RWPE2 (cell line): Measurements from ENCODE around the gene ICAM2.

Experiments used
- ATAC-seq: fragments of 200-7000 bp; cut with Tn5 transposase; 3 replicates; pipeline ENCODE4 v1.9.1; 2021; ENCODE audit warnings: low read depth
- DNase-seq: peaks from one replicate; pipeline ENCODE4 v3.0.0-alpha.2; 2020; ENCODE audit warnings: low spot score
- H3K27ac ChIP-seq: fragments of 450-650 bp; 2 replicates; pipeline ENCODE4 v1.5.1; 2017; ENCODE audit warnings: mild to moderate bottlenecking; ENCODE audit not compliant: poor library complexity, severe bottlenecking
- H3K27me3 ChIP-seq: fragments of 250-450 bp; sonication (Bioruptor Pico); 2 replicates; pipeline ENCODE4 v1.5.1; 2021; ENCODE audit warnings: mild to moderate bottlenecking, moderate library complexity; ENCODE audit not compliant: insufficient read depth, poor library complexity, severe bottlenecking
- H3K36me3 ChIP-seq: fragments of 250-450 bp; sonication (Bioruptor Pico); 2 replicates; pipeline ENCODE4 v1.5.1; 2020; ENCODE audit warnings: low read depth, mild to moderate bottlenecking, moderate library complexity
- H3K4me1 ChIP-seq: fragments of 250-450 bp; sonication (Bioruptor Pico); 2 replicates; pipeline ENCODE4 v1.5.1; 2021; ENCODE audit warnings: mild to moderate bottlenecking, moderate library complexity; ENCODE audit not compliant: insufficient read depth, poor library complexity, severe bottlenecking
- H3K4me3 ChIP-seq: fragments of 250-450 bp; sonication (Bioruptor Pico); 2 replicates; pipeline ENCODE4 v1.5.1; 2021; ENCODE audit warnings: mild to moderate bottlenecking, moderate library complexity; ENCODE audit not compliant: severe bottlenecking
- H3K9me3 ChIP-seq: fragments of 250-450 bp; sonication (Bioruptor Pico); 2 replicates; pipeline ENCODE4 v1.5.1; 2021; ENCODE audit warnings: mild to moderate bottlenecking, moderate library complexity; ENCODE audit not compliant: severe bottlenecking
- TF ChIP-seq, protein P1 (sequence below): fragments of 450-650 bp; IDR thresholded peaks from one replicate; pipeline ENCODE4 v1.5.1; 2017; ENCODE audit warnings: mild to moderate bottlenecking, moderate library complexity; ENCODE audit not compliant: poor library complexity, severe bottlenecking

ICAM2 gene

GRCh38 chr17:64001091-64001579 is 19.3 kb downstream of the ICAM2 start:
- no peaks in the 10 kb centered on the region for H3K36me3 ChIP-seq
- H3K4me3 ChIP-seq = no peak overlapping the region
- TF ChIP-seq, protein P1, sequence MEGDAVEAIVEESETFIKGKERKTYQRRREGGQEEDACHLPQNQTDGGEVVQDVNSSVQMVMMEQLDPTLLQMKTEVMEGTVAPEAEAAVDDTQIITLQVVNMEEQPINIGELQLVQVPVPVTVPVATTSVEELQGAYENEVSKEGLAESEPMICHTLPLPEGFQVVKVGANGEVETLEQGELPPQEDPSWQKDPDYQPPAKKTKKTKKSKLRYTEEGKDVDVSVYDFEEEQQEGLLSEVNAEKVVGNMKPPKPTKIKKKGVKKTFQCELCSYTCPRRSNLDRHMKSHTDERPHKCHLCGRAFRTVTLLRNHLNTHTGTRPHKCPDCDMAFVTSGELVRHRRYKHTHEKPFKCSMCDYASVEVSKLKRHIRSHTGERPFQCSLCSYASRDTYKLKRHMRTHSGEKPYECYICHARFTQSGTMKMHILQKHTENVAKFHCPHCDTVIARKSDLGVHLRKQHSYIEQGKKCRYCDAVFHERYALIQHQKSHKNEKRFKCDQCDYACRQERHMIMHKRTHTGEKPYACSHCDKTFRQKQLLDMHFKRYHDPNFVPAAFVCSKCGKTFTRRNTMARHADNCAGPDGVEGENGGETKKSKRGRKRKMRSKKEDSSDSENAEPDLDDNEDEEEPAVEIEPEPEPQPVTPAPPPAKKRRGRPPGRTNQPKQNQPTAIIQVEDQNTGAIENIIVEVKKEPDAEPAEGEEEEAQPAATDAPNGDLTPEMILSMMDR = no peak
- no peaks in the 10 kb centered on the region for H3K4me1 ChIP-seq
- H3K27ac ChIP-seq = no peak overlapping the region
- DNase-seq (peak; percentile 55), ATAC-seq (no peak)
- H3K27me3 ChIP-seq = no peaks in the 10 kb centered on the region
- no peaks in the 10 kb centered on the region for H3K9me3 ChIP-seq

DNA sequence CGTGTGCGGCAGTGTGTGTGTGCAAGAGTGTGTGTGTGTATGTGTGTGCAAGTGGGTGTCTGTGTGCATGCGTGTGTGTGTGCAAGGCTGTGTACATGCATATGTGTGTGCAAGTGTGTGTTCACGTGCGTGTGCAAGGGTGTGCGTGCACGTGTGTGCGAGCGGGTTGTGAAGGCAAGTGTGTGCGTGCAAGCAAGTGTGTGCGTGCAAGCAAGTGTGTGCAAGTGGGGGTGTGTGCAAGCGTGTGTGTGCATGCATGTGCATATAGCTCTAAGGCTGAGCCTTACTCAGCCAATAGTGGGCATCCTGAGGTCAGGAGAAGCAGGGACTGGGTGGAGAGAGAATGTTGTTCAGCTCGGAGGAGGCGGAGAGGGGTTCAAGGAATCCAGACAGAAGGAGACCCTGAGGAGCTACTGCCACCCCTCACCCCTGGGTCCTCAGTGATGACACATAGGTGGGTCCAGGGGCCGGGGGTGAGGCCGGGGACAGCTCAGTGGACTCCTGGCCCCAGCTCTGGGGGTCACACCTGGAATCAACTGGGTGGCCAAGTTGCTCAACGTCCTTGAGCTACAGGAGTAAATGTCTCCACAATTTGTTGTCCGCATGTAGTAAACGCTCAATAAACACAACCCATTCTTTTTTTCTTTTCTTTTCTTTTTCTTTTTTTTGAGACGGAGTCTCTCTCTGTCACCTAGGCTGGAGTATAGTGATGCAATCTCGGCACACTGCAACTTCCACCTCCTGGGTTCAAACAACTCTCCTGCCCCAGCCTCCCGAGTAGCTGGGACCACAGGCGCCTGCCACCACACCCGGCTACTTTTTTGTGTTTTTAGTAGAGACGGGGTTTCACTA is 20.5 kb downstream of the ICAM2 start:
- Histone ChIP-seq H3K36me3 (no peaks in the 10 kb centered on the region), H3K9me3 (no peaks in the 10 kb centered on the region), H3K4me1 (no peaks in the 10 kb centered on the region), H3K4me3 (no peak overlapping the region), H3K27me3 (no peaks in the 10 kb centered on the region), H3K27ac (no peak overlapping the region)
- TF ChIP-seq, protein P1 = no peak
- ATAC-seq (no peak), DNase-seq (peak; percentile 29)

DNA sequence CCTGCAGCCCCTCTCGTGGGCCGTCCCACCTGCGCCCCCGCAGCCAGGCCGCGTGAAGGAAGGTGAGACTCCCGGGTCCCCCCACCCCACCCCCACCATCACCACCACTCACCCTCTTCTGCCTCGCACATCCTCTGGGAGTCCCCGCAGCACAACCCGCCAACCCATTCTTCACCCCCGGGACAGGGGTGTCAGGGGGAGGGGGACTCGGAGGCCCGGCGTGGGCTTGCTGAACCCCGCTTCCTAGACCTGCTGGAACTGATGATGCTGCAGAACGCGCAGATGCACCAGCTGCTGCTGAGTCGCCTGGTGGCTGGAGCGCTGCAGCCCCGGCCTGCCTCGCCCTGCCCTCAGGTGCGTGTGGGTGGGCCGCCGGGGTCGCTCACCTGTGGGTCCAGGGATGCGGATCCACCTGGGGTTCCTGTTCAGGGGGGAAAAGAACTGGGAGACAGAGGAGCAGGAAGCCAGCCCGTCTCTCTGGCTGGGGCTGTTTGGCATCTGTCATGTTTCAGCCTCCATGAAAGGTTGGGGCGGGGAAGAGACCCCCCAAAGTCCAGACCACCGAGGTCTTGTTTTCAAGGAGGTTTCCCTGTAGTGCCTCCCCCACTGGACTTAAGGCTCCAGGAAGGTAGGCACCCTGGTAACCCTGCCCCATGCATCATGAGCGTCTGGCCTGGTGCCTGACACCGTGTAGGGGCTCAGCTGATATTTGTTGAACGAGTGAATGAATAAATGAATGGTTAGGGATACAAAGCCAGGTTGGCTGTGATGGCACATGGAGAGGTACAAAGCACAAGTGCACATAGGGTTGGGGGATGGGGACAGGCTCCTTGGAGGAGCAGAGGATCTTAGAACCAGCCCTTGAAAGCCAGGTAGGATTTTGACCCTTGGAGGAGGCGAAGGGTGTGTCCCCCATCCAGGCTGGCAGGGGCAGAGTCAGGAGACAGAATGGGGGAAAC is 21.4 kb downstream of the ICAM2 start:
- ATAC-seq = no peak

GRCh38 chr17:63998050-63998720 is 22.2 kb downstream of the ICAM2 start, which contains the start of gene PRR29:
Gene PRR29, plus strand, starts transcription at chr17:63998351. Its CDS starts 14 bp downstream, at chr17:63998365.
- H3K4me3 ChIP-seq = peak within 1 kb of the TSS; percentile 46
- no peaks in the 10 kb centered on the region for H3K4me1 ChIP-seq
- TF ChIP-seq, protein P1 = no peak
- DNase-seq (peak; percentile 77), ATAC-seq (peak; percentile 77)
- no peaks in the 10 kb centered on the region for H3K27me3 ChIP-seq
- H3K9me3 ChIP-seq = no peaks in the 10 kb centered on the region
- H3K36me3 ChIP-seq = no peaks in the 10 kb centered on the region
- H3K27ac ChIP-seq = no peak within 1 kb of the TSS

More for the DNA sequence above, 21.4 kb downstream of the ICAM2 start:
- H3K27me3 ChIP-seq = no peaks in the 10 kb centered on the region
- peak; percentile 53 for DNase-seq
- no peaks in the 10 kb centered on the region for H3K9me3 ChIP-seq
- TF ChIP-seq, protein P1 = no peak
- no peaks in the 10 kb centered on the region for H3K36me3 ChIP-seq
- no peaks in the 10 kb centered on the region for H3K4me1 ChIP-seq
- no peak overlapping the region for H3K27ac ChIP-seq
- peak overlapping the region; percentile 46 for H3K4me3 ChIP-seq
